NCI-H2196 treated with DMSO at 0.1 percent for 48 hours (cell line): ENCODE data around the gene DAGLB.

ENCODE experiments used
- DNase-seq: peaks from one replicate; lab custom pipeline; 2025; ENCODE audit not compliant: unreplicated experiment; lab: John Stamatoyannopoulos, UW

The DAGLB gene

GRCh38 chr7:6432781-6433180, 15.0 kb downstream of the DAGLB start:
- no peak for DNase-seq

- no peak for DNase-seq
Observed at GRCh38 chr7:6430974-6431373, 16.8 kb downstream of the DAGLB start.

GRCh38 chr7:6430271-6430940, 17.3 kb downstream of the DAGLB start:
- DNase-seq = no peak

- no peak for DNase-seq
Observed at GRCh38 chr7:6425948-6426347, 21.8 kb downstream of the DAGLB start.

GRCh38 chr7:6423942-6424701, 23.6 kb downstream of the DAGLB start:
- DNase-seq = no peak

GRCh38 chr7:6422926-6423632, 24.7 kb downstream of the DAGLB start:
- no peak for DNase-seq

GRCh38 chr7:6422095-6422494, 25.7 kb downstream of the DAGLB start:
- DNase-seq = no peak

GRCh38 chr7:6420680-6421079, 27.1 kb downstream of the DAGLB start:
- DNase-seq = no peak

- DNase-seq = no peak
Observed at GRCh38 chr7:6419310-6419773, 28.4 kb downstream of the DAGLB start.

- DNase-seq = no peak
Observed at GRCh38 chr7:6417408-6417807, 30.3 kb downstream of the DAGLB start.

- DNase-seq = no peak
Observed at GRCh38 chr7:6416516-6417145, 31.1 kb downstream of the DAGLB start.

GRCh38 chr7:6413637-6414036, 34.1 kb downstream of the DAGLB start:
- no peak for DNase-seq

- DNase-seq = no peak
Observed at GRCh38 chr7:6409944-6410693, 37.6 kb downstream of the DAGLB start.

GRCh38 chr7:6409091-6409490, 38.7 kb downstream of the DAGLB start:
- no peak for DNase-seq

GRCh38 chr7:6407434-6407833, 40.3 kb downstream of the DAGLB start:
- no peak for DNase-seq

GRCh38 chr7:6406121-6406520, 41.6 kb downstream of the DAGLB start:
- no peak for DNase-seq

GRCh38 chr7:6403907-6404306, 43.8 kb downstream of the DAGLB start:
- no peak for DNase-seq

- no peak for DNase-seq
Observed at GRCh38 chr7:6402741-6403140, 45.0 kb downstream of the DAGLB start.

GRCh38 chr7:6402041-6402440, 45.7 kb downstream of the DAGLB start:
- no peak for DNase-seq

- DNase-seq = no peak
Observed at GRCh38 chr7:6401536-6401935, 46.2 kb downstream of the DAGLB start.
